NT2/D1 (cell line): ENCODE measurements around the gene LAPTM5.

Experiments used
- YY1 ChIP-seq: IDR thresholded peaks from 2 replicates; pipeline ENCODE4 v1.6.1; 2011; ENCODE audit not compliant: insufficient read length, insufficient read depth
- ZNF274 ChIP-seq: IDR thresholded peaks from 2 replicates; pipeline ENCODE4 v1.6.1; 2011; ENCODE audit warnings: mild to moderate bottlenecking, low read depth, low read length

- TF ChIP-seq ZNF274: no peak
- TF ChIP-seq YY1: no peak
Measured at GRCh38 chr1:30724655-30725421, 32.7 kb downstream of the LAPTM5 start.
